ENCODE results near the gene IMP4.

The IMP4 gene

DNA sequence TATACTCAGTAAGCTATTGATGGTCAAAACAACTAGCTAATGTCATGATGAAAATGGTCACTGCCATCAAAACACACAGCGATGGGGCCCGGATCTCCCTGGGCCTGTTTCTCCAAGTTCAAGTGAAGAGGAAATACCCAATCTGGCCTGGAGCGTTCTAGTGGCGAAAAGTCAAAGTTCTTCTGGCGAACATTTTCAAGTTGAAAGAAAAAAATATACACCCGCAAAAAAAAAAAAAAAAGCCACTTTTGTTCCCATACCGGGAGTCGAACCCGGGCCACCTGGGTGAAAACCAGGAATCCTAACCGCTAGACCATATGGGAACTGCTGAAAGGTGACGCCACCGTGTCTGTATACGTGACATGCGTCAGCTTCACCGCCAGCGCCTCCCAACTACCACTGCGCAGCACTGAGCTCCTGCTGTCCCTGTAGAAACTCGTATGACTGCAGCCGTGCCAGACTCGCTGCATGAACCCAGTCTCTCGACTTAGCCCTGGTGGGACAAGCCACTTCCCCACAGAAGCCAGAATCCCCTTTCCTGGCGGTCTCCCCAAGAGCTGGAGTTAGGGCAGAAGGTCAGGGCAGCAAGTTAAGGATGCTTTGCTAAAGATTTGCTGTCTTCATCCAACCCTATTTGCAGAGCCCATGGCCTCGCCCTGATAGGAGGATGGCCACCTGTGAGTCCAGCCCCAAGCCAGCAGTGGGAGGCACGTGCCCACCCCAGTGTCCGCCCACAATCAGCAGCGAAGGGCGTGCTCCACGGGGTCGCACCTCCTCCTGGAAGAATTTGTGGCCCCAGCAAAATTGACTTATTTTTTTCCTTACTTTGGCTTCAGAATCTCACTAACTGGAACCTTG, 5.6 kb upstream of the IMP4 start:
- DNase-seq: peak; percentile 91

DNA sequence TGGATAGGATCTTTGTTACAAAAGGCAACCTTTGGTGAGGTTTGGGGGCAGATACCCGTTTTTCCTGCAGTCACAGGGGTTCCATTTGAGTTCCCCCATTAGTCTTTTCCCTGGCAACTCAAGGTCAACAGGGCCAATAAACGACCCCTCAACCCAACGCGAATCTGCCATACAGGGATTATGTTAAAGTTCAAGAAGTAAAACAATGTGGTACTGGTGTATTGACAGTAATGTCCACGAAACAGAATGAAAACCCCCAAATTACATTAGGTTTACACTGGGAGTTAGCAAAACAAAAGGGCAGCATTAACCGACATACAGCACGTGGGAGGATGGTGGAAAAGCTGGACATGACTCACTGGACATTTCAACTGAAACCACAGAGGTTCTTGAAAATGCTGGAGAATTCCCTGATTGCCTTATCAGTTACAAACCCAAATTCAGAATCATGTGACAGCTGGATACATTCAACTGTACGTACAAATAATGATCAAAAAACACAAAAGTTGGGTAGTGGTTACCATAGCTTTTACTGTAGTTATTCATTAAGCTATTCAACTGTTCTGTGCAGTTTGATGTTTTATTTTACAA, 4.9 kb upstream of the IMP4 start:
- DNase-seq: no peak

DNA sequence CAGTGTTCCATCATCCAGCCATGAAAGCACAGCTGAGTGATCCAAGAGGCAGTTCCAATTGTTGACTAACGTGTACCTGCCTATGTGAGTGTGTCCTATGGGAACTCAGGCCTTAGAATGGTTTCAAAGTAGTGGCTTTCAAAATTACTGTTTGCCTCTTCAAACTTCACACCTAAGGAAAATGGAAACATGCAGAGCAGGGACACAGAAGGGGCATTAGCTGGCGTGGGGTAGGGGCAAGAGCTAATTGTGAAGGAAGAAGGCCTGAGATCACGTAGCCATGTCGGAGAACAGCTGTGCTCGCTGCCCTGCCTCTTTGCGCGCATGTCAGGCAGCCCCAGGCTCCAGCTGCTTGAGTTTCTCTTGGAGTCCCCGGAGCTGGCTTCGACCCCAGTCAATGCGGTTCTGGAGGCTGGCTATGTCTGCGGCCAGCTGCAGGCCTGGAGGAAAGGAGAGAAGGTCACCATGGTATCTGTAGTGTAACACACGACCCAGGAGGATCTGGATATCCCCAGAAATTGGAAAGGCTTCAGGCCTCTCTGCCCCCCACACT, 3.8 kb upstream of the IMP4 start:
- DNase-seq: no peak

DNA sequence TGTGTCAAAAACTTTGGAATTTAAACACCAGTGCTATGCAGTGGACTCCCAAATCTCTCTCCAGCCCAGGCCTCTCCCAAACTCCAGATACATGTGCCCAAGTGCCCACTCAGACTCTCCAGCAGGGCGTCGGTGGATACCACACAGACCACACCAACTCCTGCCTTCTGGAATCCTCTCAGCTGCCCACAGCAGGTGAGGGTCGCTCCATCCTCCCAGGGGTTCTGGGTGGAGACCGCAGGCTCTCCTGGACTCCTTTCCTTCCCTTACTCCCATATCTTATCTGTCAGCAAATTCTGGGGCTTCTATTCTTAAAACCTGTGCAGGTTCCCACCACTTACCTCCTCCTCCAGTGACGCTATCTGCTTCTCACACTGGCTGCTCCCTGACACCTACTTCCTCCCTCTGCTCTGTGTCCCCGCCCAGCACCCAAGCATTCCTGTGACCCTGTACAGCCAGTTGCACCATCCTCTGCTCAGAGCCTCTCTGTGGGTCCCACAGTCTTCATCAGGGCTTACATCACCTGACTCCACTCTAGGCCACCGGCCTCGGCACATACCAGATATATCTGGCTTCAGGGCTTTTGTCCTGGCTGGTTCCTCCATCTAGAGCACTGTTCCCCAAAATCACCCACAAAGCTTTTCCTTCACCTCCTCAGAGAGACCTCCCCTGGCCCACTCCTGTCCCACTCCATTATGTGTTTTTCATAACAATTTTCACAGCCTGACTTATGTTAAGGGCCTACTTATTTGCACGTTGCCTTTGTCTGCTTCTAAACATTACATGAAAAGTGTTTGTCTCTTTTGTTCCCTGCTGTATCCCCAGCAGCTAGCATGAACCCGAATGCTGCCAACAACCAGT, 2.6 kb upstream of the IMP4 start:
- DNase-seq: no peak

DNA sequence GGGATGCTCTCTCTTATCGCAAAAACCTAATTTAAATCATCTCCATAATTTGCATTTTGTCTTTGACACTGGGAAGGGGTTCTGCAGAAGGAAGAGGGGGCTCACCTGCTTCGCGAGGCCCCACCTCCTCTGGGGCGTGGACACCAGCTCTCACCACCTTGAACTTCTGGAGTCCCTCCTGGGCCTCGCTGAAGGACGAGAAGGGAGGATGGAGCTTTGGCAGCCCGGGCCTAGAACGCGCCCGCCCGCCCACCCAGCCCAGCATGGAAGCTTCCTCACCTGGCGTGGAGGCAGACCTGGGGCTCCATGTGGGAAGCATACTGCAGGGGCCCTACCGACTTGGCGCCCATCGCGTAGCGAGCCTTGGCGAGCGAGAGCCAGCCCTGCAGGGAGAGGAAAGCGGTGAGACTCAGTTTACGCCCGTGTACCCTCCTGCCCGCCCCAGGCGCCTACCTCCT, 1.1 kb upstream of the IMP4 start:
- DNase-seq: no peak

DNA sequence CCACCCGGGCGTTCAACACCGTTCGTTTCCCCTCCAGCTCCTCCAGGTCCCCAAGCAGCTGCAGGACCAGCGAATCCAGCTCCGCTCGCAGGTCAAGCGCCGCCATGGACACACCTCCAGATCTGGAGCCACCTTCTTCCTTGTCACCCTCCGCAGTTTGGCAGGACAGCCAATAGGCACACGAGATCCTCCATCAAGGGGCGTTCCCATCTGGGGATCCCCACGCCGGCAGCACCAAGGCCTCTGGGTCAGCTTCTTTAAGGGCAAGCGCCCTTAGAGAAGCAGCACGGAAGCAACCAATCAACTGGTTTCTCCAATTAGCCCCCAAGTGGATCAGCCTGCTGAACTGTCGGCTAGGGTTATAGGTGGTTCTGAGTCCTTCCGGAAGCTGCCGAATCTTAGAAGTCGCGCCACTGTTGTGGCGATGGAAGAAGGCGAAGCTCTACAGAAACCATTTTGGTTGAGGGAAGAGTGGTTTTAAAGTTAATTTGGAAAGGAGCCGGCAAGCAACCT, 621 bp upstream of the IMP4 start:
- DNase-seq: peak; percentile 93

DNA sequence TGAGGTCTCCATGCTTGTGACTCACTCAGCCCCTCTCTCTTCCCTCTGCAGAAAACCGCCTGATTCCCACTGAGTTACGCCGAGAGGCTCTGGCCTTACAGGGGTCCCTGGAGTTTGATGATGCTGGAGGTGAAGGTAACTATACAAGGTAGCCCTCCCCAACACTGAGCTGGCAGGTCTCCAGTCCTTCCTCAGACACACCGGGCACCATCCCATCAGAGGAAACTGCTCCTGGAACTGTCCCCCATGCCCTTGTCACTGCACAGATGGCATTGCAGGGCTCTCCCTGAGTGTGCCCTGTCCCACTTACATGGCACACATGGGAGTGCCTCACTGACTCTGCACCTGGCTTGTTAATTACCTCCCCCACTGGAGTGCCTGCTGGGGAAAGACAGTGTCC, 1.9 kb downstream of the IMP4 start:
- no peak for DNase-seq

DNA sequence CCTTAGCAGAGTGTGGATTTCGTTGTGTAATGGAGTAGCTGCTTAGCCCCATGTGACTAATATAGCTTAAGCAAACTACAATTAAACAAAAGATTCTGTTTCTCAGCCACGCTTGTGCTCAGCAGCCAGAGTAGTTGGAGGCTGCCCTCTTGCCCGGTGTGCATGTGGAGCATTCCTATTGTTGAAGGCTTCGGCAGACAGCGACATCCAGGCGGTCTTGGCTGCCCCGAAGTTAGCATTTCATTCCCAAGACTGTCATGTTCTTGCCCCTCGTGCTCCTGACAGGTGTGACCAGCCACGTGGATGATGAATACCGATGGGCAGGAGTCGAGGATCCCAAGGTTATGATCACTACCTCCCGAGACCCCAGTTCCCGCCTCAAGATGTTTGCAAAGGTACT, 2.4 kb downstream of the IMP4 start:
- no peak for DNase-seq

DNA sequence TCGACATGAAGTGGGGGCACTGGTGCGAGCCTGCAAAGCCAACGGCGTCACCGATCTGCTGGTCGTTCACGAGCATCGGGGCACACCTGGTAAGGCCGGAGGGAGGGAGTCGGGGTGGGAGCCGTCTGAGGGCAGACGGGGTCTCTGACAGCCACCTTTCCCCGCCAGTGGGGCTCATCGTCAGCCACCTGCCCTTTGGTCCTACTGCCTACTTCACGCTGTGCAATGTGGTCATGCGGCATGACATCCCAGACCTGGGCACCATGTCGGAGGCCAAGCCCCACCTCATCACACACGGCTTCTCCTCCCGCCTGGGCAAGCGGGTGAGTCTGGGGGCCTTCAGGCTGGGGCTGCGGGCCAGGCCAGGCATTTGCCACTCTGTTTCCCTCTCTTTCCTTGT, 2.9 kb downstream of the IMP4 start:
- no peak for DNase-seq

DNA sequence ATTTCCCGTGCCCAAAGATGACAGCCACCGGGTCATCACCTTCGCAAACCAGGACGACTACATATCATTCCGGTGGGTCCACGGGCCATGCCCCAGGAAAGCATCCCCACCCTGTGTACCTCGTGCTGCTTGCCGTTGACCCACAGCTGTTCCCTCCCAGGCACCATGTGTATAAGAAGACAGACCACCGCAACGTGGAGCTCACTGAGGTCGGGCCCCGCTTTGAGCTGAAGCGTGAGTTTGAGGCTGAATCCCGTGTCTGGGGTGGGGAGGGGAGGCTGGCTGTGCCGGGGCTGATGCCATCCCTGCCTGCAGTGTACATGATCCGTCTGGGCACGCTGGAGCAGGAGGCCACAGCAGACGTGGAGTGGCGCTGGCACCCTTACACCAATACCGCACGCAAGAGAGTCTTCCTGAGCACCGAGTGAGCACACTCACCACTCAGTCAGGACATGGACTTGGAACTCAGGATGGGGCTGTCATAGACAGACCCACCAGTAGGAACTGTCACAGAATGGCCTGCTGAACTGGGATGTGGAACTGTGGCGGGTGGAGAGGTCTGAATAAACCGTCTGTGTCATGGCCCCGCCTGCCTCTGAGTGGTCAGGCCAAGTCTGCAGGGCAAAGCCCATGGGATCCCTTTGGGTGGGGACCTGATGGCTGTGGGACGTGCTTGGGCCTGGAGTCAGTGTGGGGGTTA, 3.5 kb downstream of the IMP4 start:
- DNase-seq: no peak

DNA sequence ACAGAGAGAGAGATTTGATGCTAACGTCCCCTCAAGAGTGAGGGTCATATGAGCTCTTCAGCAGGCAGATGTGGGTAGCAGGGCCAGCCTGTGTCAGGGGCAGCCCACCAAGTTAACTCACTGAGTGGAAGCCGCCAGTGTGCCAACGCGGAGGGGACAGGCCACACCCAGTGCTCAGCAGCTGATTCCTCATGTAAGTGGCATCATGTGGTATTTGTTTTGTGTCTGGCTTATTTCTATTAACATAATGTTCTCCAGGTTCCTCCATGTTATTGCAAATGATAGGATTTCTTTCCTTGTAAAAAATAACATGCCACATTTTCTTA, 4.0 kb downstream of the IMP4 start:
- DNase-seq: no peak

DNA sequence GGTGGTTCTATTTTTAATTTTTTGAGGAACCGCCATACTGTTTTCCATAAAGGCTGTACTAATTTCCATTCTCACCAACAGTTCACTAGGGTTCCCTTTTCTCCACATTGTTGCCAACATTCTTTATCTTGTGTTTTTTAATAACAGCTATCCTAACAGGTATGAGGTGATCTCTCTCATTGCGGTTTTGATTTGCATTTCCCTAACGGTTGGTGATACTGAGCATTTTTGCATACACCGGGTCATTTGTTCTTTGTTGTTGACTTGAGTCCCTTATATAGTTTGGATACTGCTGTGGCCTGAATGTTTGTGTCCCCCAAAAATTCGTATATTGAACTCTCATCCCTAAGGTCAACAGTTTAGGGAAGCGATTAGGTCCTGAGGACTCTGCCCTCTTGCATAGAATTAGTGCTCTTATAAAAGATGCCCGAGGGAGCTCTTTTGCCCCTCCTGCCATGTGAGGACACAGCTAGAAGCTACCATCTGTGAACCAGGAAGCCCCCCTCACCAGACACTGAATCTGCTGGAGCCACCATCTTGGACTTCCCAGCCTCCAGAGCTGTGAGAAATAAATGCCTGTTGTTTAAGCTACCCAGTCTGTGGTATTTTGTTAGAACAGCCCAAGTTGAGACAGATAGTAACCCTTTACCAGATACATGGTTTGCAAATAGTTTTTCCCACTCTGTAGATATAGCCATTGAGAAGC, 4.7 kb downstream of the IMP4 start:
- DNase-seq: no peak

DNA sequence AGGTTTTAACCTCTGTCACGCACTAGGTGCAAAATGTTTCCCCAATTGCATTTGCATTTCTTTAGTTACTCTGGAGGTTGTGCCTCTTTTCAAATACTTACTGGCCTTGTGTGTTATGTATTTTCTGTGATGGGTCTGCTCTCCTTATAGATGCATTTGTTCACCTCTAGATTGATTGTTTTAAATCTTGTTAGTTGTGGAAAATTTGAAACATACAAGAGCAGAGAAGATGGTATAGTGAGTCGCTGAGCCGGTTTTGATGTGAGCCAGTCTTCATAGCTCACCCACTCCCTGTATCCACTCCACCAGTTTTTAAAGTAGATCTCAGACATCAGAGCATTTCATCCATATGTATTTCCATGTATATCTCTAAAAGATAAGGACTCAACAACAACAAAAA, 6.5 kb downstream of the IMP4 start:
- DNase-seq: no peak

DNA sequence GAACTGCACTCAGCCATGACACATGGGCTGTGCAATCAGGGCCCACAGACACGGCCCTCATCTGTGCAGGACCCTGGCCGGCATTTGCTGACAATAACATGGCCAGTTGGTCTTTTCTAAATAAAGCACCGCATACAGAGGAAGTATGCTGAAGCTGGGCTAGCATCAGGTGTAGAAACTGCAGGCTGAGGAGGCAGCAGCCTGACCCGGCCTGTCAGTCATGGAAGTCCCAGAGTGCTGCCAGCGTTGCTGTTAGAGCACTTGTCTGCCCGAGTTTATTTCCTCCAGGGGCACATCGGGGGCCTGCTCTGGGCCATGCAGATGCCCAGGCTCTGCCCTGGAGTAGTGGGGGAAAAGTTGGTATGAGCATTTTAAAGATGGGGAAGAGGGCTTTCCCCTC, 9.0 kb downstream of the IMP4 start:
- no peak for DNase-seq

DNA sequence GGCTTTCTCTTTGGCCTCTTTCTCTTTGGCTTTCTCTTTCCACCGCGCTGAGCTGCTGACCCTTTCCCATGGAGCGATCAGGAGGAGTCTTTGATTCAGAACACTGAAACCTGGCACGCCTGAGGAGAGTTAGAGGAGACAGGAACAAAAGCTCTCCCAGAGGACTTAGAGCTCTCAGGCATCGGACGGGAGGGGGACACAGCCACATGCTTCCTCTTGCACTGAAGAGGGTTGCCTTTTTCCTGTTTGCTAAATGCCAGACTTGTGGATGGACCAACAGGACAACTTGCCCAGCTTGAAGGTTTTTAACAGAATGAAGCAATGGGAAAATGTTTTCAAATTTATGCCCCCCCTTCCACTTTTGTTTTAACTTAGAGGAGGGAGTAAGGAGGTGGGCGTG, 9.5 kb downstream of the IMP4 start:
- no peak for DNase-seq

DNA sequence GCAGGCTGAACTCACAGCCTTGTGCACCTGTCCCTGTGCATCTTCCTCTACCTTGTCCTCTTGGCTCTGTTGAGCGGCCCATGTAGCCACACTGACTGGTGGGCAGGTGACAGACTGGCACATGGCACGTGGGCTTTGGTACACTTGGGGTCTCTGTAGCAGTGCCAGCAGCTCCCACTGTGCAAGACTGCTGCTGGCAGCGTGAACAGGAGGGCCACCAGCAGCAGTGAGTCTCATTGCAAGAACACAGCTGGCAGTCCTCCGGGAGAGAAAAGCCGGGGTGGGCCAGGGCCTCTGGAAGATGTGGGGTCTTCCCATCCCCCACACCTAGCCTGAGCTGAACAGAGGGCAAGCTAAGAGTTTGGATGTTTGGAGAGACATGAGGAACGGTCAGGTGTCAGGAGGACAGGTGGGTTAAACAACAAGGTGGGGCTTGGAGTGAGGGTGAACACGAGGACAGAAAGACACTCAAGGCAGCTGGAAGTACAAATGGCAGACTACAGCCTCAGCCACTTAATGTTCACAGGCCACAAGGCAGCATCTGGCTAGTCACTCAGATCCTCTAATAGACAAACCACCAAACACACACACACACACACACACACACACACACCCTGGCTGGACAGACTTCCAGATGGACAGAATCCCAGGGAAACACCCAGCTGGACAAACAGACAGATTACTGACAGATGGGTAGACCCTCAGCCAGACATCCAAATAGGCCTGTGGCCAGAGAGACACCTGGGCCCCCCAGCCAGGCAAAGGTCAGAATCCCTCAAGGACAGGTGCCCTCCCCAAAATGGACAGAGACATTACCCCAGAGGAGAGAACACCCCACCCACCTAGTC, 10.8 kb downstream of the IMP4 start:
- DNase-seq: no peak

DNA sequence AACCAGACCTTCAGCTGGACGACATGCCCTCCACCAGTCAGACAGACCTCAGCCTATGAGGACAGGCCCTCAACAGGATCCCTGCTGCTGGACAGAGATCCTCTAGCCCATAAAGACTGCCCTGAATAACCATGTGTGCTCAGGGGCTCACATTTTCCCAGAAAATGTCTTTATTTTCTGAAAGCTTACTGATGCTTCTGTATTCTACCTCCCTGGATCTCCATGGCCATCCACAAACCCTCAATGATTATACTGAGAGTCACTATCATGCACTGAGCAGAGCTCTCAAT, 11.4 kb downstream of the IMP4 start:
- no peak for DNase-seq

DNA sequence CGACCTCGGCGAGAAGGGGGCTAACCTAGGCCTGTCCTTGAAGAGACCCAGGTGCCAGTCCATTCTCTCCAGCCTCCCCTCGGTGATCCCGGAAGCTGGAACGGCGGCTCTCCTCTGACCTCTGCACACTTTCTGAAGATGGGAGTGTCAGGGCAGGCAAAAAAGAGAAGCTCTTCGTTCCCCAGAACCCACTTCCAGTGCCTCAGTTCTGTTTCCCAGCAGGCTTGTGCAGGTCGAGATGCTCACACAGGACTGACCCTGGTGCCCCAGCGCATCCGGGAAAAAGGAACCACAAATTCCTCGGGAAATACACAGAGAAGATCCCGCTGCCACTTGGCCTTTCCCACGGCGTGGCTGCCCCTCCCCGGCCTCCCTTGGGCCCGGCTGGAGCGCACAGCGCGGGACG, 12.5 kb downstream of the IMP4 start:
- DNase-seq: no peak

DNA sequence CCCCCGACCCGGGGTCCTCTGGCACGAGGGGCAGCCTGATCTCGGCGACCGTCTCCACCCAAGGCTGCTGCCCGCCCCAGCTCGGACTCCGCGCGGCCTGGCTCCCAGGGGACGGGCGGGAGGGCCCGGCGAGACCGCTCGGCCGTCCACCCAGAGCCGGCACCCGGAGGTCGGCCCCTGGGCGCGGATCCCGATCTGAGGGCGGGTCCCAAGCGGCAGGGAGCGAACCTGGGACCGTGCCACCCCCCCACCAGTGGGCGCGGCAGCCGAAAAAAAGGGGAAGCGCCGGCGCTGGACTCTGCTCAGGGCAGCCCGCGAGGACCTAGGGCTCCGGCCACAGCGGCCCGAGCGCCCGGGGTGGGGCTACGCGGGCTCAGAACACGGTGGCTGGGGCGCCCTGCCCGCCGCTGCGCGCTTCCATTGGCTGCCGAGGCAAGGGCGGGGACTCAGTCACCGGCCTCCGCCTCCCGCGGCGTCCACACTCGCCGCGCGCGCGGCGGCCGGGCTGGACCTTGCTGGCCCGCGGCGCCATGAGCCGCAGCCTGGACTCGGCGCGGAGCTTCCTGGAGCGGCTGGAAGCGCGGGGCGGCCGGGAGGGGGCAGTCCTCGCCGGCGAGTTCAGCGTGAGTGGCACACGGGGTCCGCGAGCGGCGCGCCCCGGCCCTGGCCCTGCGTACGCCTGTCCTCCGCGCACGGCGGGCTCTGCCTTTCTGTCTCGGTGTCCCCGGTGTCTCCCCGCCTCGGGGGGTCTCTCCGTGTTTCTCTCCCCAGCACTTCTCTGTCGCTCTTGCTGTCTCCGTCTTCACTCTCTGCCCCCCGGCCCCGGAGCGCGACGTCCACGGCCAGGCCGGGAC, 13.1 kb downstream of the IMP4 start, which contains the start of gene PTPN18:
TSS of gene PTPN18 (plus strand) at position 479 of the 854 bp plus-strand sequence. CDS start at position 531, 52 bp downstream.
- peak; percentile 88 for DNase-seq

DNA sequence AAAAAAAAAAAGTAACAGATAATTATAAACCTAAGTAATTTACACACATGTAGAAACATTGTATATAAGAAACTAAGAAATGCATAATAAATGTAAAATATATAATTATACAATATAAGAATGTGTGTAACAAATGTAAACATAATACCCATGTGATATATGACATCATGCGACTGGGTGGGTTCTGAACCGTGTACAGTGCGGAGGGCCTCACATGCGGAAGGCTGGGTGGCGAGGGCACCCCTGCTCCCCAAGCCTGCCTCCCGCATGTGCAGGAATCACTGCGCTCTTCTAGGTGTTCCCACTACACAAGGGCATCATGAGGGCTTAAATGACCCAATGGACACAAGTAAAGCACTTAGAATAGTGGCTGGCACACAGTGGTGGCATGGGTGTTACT, 15.2 kb downstream of the IMP4 start:
- DNase-seq: no peak

All from left hindlimb (tissue), 1 donor.